ENCODE measurements around the gene RANGAP1.
"Not testable (repeated sequence)": the region's sequence is repeated elsewhere in the genome, so short reads cannot be mapped to it uniquely, and the experiment has no call there.

Gene RANGAP1

DNA sequence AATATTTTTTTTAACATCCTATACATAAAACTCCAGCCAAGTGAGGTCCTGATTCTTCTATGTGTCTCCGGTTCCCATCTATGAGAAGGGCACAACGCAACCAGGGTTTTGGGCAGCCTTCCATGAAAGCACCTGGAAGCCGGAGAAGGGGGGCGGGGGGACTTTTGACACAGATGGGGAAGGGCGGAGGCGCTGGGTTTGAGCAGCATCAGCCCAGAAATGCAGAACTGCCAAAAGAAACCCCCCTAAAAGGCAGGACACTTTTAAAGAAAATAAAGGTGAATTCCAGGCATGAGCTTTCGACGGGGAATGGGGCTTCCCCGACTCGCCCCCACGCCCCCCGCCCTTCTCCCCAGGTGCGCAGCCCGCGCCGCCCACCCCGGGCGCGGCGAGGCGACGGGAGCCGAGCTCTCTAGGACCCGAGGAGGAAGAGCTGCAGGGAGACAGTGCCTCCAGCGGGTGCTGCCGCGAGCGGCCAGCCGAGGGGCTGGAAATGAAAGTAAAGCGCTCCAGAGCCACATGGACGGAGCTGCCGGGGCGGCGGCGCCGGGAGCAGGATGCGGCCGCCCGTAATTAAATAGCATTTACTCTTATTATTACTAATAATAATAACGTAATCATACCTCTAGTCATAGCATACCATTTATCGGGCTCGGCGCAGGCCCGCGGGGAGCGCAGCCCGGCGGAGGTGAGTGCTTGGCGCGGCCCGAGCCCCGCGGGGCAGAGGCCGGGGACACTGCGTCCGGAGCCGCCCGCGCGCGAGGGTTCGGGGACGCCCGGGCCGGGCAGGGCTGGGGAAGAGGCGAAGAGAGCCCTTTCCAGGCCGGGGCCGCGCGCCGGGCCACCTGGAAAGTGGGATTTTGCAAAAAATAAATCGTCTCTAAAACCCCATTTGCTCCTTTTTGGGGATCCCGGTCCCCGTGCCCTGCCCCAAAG, 15.4 kb upstream of the RANGAP1 start, which contains the start of gene ZC3H7B:
Gene ZC3H7B (plus strand): TSS at position 441 of the 936 bp plus-strand sequence. CDS start 19,136 bp downstream, outside the sequence.
- peak; percentile 87 for FAIRE-seq

DNA sequence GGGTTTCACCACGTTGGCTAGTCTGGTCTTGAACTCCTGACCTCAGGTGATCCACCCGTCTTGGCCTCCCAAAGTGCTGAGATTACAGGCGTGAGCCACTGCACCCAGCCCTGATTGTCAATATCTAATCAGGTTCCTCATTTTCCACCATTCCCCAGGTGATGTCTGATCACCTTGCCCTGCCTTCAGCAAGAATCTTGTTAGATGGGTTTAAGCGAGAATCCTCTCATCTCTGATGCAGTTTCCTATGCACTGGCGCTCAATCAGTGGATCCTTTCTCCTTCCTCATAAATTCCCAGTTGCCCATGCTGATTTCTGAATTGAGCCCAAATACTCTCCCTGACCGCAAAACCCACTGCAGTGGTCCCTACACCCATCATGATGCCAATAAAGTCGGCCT, 14.7 kb upstream of the RANGAP1 start:
- DNase-seq (ENCODE audit: insufficient read length, low spot score) (no peak), FAIRE-seq (no peak)

More for the DNA sequence above, 15.4 kb upstream of the RANGAP1 start, which contains the start of gene ZC3H7B:
- DNase-seq (ENCODE audit: insufficient read length, low spot score) = peak; percentile 100

DNA sequence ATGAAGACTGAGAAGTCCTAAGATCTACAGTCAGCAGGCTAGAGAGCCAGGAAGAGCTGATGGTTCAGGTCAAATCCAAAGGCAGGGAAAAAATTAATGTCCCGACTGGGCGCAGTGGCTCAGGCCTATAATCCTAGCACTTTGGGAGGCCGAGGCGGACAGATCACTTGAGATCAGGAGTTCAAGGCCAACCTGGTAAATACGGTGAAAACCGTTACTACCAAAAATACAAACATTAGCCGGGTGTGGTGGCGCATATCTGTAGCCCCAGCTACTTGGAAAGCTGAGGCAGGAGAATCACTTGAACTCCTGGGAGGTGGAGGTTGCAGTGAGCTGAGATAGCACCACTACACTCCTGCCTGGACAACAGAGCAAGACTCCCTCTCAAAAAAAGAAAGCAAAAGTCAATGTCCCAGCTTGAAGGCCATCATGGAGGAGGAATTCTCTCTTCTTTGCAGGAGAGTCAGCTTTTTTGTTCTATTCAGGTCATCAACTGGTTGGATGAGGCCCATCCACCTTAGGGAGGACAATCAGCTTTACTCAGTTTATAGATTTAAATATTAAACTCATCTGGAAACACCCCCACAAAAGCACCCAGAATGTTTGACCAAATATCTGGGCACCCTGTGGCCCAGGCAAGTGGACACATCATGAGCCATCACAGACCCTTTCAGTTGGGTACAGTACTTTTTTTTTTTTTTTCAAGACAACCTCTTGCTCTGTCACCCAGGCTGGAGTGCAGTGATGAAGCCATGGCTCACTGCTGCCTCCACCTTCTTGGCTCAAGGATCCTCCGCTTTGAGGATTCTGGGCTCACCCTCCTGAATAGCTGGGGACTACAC, 11.1 kb upstream of the RANGAP1 start:
- no peak for DNase-seq (ENCODE audit: insufficient read length, low spot score)
- FAIRE-seq = no peak

DNA sequence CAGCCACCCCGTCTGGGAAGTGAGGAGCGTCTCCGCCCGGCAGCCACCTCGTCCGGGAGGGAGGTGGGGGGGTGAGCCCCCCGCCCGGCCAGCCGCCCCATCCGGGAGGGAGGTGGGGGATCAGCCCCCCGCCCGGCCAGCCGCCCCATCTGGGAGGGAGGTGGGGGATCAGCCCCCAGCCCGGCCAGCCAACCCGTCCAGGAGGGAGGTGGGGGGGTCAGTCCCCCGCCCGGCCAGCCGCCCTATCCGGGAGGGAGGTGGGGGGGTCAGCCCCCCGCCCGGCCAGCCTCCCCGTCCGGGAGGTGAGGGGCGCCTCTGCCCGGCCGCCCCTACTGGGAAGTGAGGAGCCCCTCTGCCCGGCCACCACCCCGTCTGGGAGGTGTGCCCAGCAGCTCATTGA, 8.8 kb upstream of the RANGAP1 start:
- FAIRE-seq; DNase-seq (ENCODE audit: insufficient read length, low spot score): not testable (repeated sequence)

DNA sequence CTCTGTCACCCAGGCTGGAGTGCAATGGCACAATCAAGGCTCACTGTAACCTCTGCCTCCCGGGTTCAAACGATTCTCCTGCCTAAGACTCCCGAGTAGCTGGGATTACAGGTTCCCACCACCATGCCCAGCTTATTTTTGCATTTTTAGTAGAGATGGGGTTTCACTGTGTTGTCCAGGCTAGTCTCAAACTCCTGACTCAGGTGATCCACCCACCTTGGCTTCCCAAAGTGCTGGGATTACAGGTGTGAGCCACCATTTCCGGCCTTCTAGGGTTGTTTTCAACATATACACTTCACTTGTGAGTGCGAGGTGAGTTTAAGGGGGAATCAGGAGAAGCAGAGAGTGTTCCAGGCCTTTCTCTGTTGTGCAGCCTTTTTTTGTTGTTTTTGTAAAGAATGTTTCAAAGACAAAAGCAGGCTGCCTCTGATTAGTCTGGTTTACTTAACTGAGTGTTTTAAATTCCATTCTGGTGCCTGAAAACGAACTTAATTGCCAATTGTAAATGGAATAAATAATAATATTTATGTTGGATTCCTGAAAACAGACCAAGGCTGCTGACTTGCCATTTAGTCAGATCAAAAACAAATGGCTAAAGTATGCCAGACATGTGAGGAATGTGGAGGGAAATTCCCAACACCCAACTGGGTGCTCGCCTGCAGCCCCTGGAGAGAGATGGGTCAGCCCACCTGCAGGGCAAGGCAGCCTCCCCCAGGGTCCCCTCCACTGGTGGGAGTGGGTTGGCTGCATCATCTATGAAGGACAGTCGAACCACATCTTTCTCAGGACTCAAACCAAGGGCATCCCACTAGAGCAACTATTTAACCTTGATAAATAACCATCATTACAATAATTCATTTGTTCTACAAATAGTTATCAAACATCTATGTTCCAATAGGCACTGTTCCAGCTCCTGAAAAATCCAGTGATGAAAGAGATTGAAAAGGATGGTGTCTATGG, 4.6 kb upstream of the RANGAP1 start:
- no peak for FAIRE-seq
- DNase-seq (ENCODE audit: insufficient read length, low spot score) = no peak

- FAIRE-seq = no peak
- DNase-seq (ENCODE audit: insufficient read length, low spot score) = no peak
These were observed 3.7 kb upstream of the RANGAP1 start for GRCh38 chr22:41289671-41290070.

- FAIRE-seq = no peak
- DNase-seq (ENCODE audit: insufficient read length, low spot score) = no peak
These were observed 2.4 kb upstream of the RANGAP1 start for GRCh38 chr22:41288245-41288946.

DNA sequence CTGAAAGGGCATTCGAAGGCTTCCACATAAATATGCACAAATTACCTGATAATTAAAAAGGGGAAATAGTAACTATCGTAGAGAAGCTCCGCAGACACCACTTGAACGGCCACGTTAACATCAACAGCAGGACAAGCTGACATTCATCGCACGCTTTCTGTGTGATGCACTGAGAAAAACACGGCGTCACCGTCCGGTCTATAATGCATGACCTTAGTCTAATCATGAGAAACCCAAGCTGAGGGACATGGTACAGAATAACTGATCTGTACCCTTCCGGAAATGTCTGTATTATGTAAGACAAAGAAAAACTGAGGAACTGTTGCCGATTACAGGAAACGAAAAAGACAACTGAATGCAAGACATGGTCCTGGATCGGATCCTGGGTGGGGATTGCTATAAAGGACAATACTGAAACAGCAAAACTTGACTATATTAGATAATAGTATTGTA, 678 bp upstream of the RANGAP1 start:
- DNase-seq (ENCODE audit: insufficient read length, low spot score) = no peak
- no peak for FAIRE-seq

DNA sequence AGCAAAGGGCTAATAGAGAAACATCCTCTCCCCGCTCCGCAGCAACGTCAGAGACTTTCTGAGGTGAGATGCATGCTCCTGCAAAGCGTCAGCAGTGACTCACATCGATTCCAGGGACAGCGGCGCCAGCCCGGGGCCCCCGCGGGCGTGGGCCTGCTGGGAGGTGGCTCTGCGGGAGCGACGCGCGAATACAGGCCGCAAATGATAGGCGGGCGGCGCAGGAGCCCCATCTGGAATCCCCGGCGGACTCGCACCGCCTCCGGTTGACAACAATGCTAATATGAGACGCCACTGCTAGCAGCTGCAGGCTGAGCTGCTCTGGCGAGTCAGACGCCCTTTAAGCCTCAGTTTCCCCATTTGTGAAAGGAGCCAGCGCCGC, 557 bp downstream of the RANGAP1 start:
- no peak for FAIRE-seq
- DNase-seq (ENCODE audit: insufficient read length, low spot score) = peak; percentile 50

- no peak for FAIRE-seq
- no peak for DNase-seq (ENCODE audit: insufficient read length, low spot score)
These were observed 1.5 kb downstream of the RANGAP1 start for GRCh38 chr22:41284465-41284864.

DNA sequence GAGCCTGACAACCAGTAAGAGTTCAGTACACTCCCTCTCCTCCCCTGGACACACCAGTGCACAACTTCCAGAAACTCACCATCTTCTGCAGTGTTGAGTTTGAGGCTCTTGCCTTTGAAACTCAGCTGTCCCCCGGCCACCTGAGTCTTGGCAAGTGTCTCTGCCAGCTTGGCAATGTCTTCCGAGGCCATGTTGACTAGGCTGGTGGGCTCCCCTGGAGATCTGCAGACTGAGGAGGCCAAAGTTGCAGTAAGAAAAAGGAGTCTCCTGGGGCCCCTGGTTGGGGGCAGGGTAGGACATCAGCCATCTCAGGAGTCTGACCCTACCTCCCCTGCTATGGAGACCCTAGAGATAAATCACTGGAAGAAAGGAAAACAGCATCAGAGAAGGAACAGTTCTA, 5.1 kb downstream of the RANGAP1 start:
- FAIRE-seq = no peak

DNA sequence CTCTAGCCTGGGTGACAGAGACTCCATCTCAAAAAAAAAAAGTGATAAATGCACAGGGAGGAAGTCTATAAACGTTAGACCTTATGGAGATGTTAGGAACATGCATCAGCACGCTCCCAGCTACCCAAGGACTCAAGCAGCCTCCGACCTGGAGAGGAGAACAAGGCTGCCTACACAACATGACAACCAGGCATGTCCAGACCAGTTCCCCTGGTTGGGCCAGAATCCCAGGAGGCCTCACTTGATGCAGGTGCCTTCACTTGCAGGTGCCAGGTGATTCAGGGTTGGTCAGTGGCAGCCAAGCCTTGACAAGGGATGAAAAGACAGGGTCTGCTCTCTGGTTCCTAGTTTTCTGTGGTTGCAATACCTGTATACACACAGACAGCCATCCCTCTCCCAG, 5.9 kb downstream of the RANGAP1 start:
- no peak for FAIRE-seq

More for the DNA sequence above, 5.1 kb downstream of the RANGAP1 start:
- DNase-seq (ENCODE audit: insufficient read length, low spot score) = no peak

DNA sequence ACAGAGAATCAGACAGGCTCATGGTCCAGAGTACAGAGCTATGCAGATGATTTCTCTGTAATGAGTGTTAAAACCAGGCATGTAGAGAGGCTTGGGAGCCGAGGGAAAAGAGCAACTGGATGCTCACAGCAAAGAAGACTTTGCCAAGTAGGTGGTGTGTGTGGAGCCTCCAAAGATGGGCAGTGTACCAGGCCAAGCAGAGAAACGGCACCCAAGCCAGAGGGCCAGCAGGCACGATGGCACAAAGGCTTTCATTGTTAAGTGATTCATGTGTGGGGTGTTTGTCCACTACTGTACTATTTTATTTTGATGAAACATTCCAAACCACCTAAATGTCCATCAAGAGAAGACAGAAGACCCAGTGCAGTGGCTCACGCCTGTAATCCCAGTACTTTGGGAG, 11.1 kb downstream of the RANGAP1 start:
- FAIRE-seq = no peak
- DNase-seq (ENCODE audit: insufficient read length, low spot score) = no peak

More for the DNA sequence above, 5.9 kb downstream of the RANGAP1 start:
- no peak for DNase-seq (ENCODE audit: insufficient read length, low spot score)

GRCh38 chr22:41273128-41273527, 12.9 kb downstream of the RANGAP1 start:
- DNase-seq (ENCODE audit: insufficient read length, low spot score) = no peak
- no peak for FAIRE-seq

- FAIRE-seq = no peak
- no peak for DNase-seq (ENCODE audit: insufficient read length, low spot score)
These were observed 14.2 kb downstream of the RANGAP1 start for GRCh38 chr22:41271787-41272186.

DNA sequence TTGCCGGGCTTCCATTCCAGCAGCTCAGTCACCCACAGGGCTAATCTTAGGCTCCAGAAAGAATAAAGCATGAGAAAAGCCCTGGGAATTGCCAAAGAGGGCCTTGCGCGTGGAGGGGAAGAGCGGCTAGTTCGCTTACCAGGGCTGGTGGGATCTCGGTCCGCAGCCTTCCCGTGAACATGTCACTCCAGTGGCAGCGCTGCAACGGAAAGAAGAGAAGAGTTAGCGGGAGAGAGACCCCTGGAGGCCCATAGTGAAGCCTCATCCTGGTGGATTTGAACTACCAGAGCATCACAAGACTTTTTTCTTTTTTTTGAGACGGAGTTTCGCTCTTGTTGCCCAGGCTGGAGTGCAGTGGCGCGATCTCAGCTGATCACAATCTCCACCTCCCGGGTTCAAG, 18.0 kb downstream of the RANGAP1 start:
- DNase-seq (ENCODE audit: insufficient read length, low spot score) (no peak), FAIRE-seq (no peak)

- FAIRE-seq = no peak
- DNase-seq (ENCODE audit: insufficient read length, low spot score) = no peak
These were observed 21.5 kb downstream of the RANGAP1 start for GRCh38 chr22:41264408-41264941.

GRCh38 chr22:41263704-41264103, 22.3 kb downstream of the RANGAP1 start:
- DNase-seq (ENCODE audit: insufficient read length, low spot score) = no peak
- FAIRE-seq = no peak

DNA sequence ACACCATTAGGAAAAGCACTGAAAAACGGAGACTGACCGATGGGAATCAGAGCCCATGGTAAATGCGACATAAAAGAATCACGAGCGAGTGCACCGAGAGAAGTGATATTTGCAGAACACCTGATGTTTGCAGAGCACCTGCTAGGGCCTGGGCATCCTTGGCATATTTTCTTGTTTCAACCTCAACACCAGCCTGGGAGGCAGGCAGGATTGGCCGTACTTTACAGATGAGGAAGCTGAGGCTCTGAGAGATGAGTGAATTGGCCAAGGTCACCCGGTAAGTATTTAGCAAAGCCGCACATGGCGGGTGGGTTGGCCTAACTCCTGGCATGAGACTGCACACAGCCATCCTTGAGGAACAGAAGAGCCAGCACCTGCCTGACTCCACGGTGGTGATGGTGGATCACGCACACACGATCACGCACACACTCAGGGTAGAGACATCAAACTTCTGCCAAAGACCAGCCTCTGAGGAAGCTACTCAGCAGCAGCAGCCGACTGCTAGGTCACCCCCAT, 23.7 kb downstream of the RANGAP1 start:
- FAIRE-seq (no peak), DNase-seq (ENCODE audit: insufficient read length, low spot score) (no peak)

Measured in GM19239 (cell line).